CD8-positive, alpha-beta memory T cell (primary cell): ENCODE data around the gene FAM184A. TPM values are rescaled to one million over a fixed set of nuclear protein-coding genes. Genes with fewer than 3 reads are reported as not detected.

Experiments
- CTCF ChIA-PET: fragments of 350-600 bp; sonication (Branson Sonifier 250); formaldehyde crosslinking; loops from one replicate; lab custom pipeline; 2021; ENCODE audit warnings: antibody characterized with exemption; lab: Charles Lee
- POLR2A ChIA-PET: fragments of 350-600 bp; sonication (Branson Sonifier 250); formaldehyde crosslinking; loops from one replicate; lab custom pipeline; 2021; ENCODE audit warnings: antibody characterized with exemption; lab: Charles Lee
- DNase-seq, 5 donors: peaks; one replicate each; pipeline versions ENCODE4 v3.0.0 to v3.0.0-alpha.2; 2020 to 2022; ENCODE audit warnings: mixed read lengths in 1 of 5
- H3K27ac ChIP-seq: one replicate; pipeline ENCODE4 v1.7.0; 2013; ENCODE audit warnings: low read depth, mild to moderate bottlenecking, low read length, moderate library complexity
- H3K27me3 ChIP-seq: 2 replicates; pipeline ENCODE4 v1.7.0; 2013; ENCODE audit warnings: low read length, mild to moderate bottlenecking; ENCODE audit not compliant: insufficient read depth, poor library complexity, severe bottlenecking
- H3K36me3 ChIP-seq: 2 replicates; pipeline ENCODE4 v1.7.0; 2013; ENCODE audit warnings: mild to moderate bottlenecking, low read length, moderate library complexity; ENCODE audit not compliant: insufficient read depth
- H3K4me1 ChIP-seq: 2 replicates; pipeline ENCODE4 v1.7.0; 2013; ENCODE audit warnings: mild to moderate bottlenecking, low read length, moderate library complexity; ENCODE audit not compliant: insufficient read depth
- H3K4me3 ChIP-seq: 2 replicates; pipeline ENCODE4 v1.7.0; 2013; ENCODE audit warnings: mild to moderate bottlenecking, low read length
- H3K9me3 ChIP-seq: 2 replicates; pipeline ENCODE4 v1.7.0; 2013; ENCODE audit warnings: mild to moderate bottlenecking, low read length
- H3K27ac Mint-ChIP-seq, 8 donors: one replicate each; pipeline ENCODE4 v1.8.0; 2020 to 2021; ENCODE audit warnings: mixed read lengths in 8 of 8, mild to moderate bottlenecking in 6 of 8, inconsistent platforms in 3 of 8, moderate library complexity in 3 of 8
- H3K27me3 Mint-ChIP-seq, 2 donors: one replicate each; pipeline ENCODE4 v1.8.0; 2020 to 2021; ENCODE audit warnings: mixed read lengths in 2 of 2, mild to moderate bottlenecking in 1 of 2, moderate library complexity in 1 of 2
- H3K36me3 Mint-ChIP-seq, 3 donors: one replicate each; pipeline ENCODE4 v1.8.0; 2020 to 2021; ENCODE audit warnings: mixed read lengths in 3 of 3, inconsistent platforms in 1 of 3, mild to moderate bottlenecking in 1 of 3
- H3K4me1 Mint-ChIP-seq, 3 donors: one replicate each; pipeline ENCODE4 v1.8.0; 2020 to 2021; ENCODE audit warnings: mixed read lengths in 3 of 3, inconsistent platforms in 1 of 3, mild to moderate bottlenecking in 1 of 3
- H3K4me3 Mint-ChIP-seq, 7 donors: one replicate each; pipeline ENCODE4 v1.8.0; 2020 to 2021; ENCODE audit warnings: mixed read lengths in 7 of 7, mild to moderate bottlenecking in 6 of 7, moderate library complexity in 4 of 7, inconsistent platforms in 2 of 7
- H3K9me3 Mint-ChIP-seq, 5 donors: one replicate each; pipeline ENCODE4 v1.8.0; 2020 to 2022; ENCODE audit warnings: mixed read lengths in 5 of 5, mild to moderate bottlenecking in 3 of 5, moderate library complexity in 2 of 5, inconsistent platforms in 1 of 5
- polyA plus RNA-seq: library from polyadenylated mRNA; unstranded; fragments of 300-500 nt; fragmentation: Illumina TruSeq; gene quantifications from one replicate; pipeline ENCODE4 v1.2.3, GENCODE V29; 2021
- total RNA-seq, 2 experiments: library from RNA; stranded (reverse); gene quantifications; one replicate each; pipeline ENCODE4 v1.2.3, GENCODE V29; 2021

Gene FAM184A
- total and polyA plus RNA-seq, 3 experiments from 2014 or later = 0.85 to 2.2 (median 2.0) TPM

DNA sequence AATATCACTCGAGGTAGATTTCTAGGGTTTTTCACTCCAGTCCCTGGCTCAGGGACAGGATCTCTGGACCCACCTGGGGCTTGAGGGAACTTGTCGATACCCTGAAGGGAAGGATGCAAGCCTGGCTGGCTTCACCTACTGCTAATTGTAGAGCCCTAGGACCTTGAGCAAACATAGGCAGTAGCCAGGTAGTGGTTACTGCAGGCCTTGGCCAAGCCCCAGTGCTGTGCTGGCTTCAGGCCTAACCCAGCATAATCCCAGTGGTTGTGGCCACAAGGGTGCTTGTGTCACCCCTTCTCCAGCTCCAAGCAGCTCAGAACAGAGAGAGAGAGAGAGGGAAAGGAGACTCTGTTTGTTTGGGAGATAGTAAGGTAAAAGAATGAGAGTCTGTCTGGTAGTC, 137.7 kb downstream of the FAM184A start:
- no peak overlapping the region for H3K4me3 Mint-ChIP-seq
- Histone ChIP-seq H3K9me3 (peaks cover 6% of the 10 kb centered on the region), H3K4me1 (peaks cover 4% of the 10 kb centered on the region), H3K4me3 (no peak overlapping the region), H3K36me3 (no peaks in the 10 kb centered on the region), H3K27me3 (no peaks in the 10 kb centered on the region), H3K27ac (no peak overlapping the region)
- POLR2A ChIA-PET = no interaction called here
- peaks cover 20 to 40% (median 33%) of the 10 kb centered on the region in 5 donors for H3K9me3 Mint-ChIP-seq
- DNase-seq = no peak
- H3K27me3 Mint-ChIP-seq = no peaks in the 10 kb centered on the region
- H3K4me1 Mint-ChIP-seq = peaks cover 7 to 12% (median 12%) of the 10 kb centered on the region in 3 donors
- no peak overlapping the region for H3K27ac Mint-ChIP-seq
- peaks cover 10 to 55% (median 13%) of the 10 kb centered on the region in 3 donors for H3K36me3 Mint-ChIP-seq
- CTCF ChIA-PET = no interaction called here

DNA sequence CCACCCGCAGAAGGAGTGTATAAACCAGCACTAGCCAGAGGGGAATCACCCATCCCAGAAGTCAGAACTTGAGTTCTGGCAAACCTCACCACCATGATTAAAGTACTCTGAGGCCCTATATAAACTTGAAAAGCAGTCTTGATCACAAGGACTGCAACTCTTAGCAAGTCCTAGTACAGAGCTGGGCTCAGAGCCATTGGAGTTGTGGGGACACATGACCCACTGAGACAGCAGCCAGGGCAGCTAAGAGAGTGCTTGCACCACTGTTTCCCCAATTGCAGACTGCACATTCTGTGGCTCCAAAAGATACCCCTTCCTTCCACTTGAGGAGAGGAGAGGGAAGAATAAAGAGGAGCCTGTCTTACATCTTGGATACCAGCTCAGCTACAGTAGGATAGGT, 138.8 kb downstream of the FAM184A start:
- Histone ChIP-seq H3K4me1 (peaks cover 10% of the 10 kb centered on the region), H3K4me3 (no peak overlapping the region), H3K27me3 (no peaks in the 10 kb centered on the region), H3K27ac (no peak overlapping the region), H3K9me3 (peaks cover 2% of the 10 kb centered on the region), H3K36me3 (no peaks in the 10 kb centered on the region)
- no peak overlapping the region for H3K27ac Mint-ChIP-seq
- peaks cover 13 to 20% (median 19%) of the 10 kb centered on the region in 3 donors for H3K4me1 Mint-ChIP-seq
- H3K27me3 Mint-ChIP-seq = no peaks in the 10 kb centered on the region
- peaks cover 11 to 29% (median 22%) of the 10 kb centered on the region in 5 donors for H3K9me3 Mint-ChIP-seq
- ChIA-PET CTCF (no interaction called here), POLR2A (no interaction called here)
- H3K36me3 Mint-ChIP-seq = peaks cover 8 to 45% (median 16%) of the 10 kb centered on the region in 3 donors
- DNase-seq = no peak
- H3K4me3 Mint-ChIP-seq = no peak overlapping the region

DNA sequence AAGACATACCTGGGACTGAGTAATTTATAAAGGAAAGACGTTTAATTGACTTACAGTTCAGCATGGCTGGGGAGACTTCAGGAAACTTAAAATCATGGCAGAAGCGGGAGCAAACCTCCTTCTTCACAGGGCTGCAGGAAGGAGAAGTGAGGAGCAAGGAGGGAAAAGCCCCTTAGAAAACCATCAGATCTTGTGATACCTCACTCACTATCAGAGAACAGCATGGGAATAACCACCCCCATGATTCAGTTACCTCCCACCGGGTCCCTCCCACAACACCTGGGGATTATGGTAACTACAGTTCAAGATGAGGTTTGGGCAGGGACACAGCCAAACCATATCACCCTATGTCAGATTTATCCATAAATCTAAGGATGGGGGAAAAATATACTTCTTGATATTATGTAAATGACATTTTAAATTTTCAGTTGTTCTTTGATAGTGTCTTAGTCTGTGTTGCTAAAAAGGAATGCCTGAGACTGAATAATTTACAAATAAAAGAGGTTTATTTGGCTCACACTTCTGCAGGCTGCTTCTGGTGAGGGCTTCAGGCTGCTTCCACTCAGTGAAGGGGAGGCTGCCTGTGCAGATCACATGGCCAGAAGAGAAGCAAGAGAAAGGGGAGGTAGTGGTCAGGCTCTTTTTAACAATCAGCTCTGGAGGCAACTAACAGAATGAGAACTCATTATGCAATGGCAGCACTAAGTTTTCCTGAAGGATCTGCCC, 142.3 kb downstream of the FAM184A start:
- Mint-ChIP-seq H3K4me3 (peak overlapping the region in 5 of 7 donors; percentile 1 to 93 (median 89)), H3K4me1 (peaks cover 25 to 46% (median 44%) of the 10 kb centered on the region in 3 donors), H3K27me3 (no peaks in the 10 kb centered on the region), H3K27ac (peak overlapping the region in 5 of 8 donors; percentile 40 to 92 (median 89)), H3K36me3 (peaks cover 10 to 28% (median 26%) of the 10 kb centered on the region in 3 donors), H3K9me3 (peaks cover 0 to 11% (median 0%) of the 10 kb centered on the region in 5 donors)
- Histone ChIP-seq H3K27ac (no peak overlapping the region), H3K4me1 (peaks cover 18% of the 10 kb centered on the region), H3K27me3 (no peaks in the 10 kb centered on the region), H3K9me3 (no peaks in the 10 kb centered on the region), H3K4me3 (no peak overlapping the region), H3K36me3 (peaks cover 8% of the 10 kb centered on the region)
- no peak for DNase-seq
- POLR2A ChIA-PET = interaction anchor here (1.1 to 1.7 kb wide), 2 partner anchors 28 to 42 kb away, joined by 4 to 21 read pairs; partner anchors contain the start of gene ASF1A
- CTCF ChIA-PET = interaction anchor here (1.4 to 2.1 kb wide), 2 partner anchors 139 to 175 kb away, joined by 5 read pairs; no protein-coding TSS in a partner anchor

DNA sequence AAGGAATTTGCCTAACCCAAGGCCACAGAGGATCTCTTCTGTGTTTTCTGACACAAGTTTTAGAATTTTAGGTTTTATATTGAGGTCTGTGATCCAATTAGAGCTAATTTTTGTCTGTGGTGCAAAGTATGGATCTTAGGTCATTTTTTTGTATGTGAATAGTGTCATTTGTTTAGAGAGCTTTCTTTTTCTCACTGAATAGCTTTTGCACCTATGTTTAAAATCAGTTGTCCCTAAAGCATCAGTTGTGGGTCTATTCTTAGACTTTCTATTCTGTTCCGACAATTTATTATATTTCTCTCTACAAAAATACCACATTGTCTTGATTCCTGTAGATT, 143.2 kb downstream of the FAM184A start:
- no peaks in the 10 kb centered on the region for H3K9me3 ChIP-seq
- H3K27ac Mint-ChIP-seq = peak overlapping the region; percentile 84 to 94 (median 90)
- no peaks in the 10 kb centered on the region for H3K27me3 Mint-ChIP-seq
- H3K9me3 Mint-ChIP-seq = peaks cover 0 to 5% (median 0%) of the 10 kb centered on the region in 5 donors
- DNase-seq = no peak
- peaks cover 26 to 53% (median 52%) of the 10 kb centered on the region in 3 donors for H3K4me1 Mint-ChIP-seq
- ChIA-PET POLR2A (interaction anchor here (1.0 to 1.7 kb wide), 5 partner anchors 27 to 284 kb away, joined by 3 to 21 read pairs (median 4); partner anchors contain the start of genes ASF1A and CEP85L), CTCF (interaction anchor here (1.4 to 2.1 kb wide), 4 partner anchors 41 to 175 kb away, joined by 4 to 5 read pairs (median 5); partner anchors contain the start of gene ASF1A)
- H3K27me3 ChIP-seq = no peaks in the 10 kb centered on the region
- peak overlapping the region; percentile 96 for H3K4me3 ChIP-seq
- H3K4me3 Mint-ChIP-seq = peak overlapping the region; percentile 86 to 97 (median 89)
- H3K4me1 ChIP-seq = peaks cover 18% of the 10 kb centered on the region
- peaks cover 16 to 36% (median 30%) of the 10 kb centered on the region in 3 donors for H3K36me3 Mint-ChIP-seq
- peak overlapping the region; percentile 97 for H3K27ac ChIP-seq
- H3K36me3 ChIP-seq = peaks cover 8% of the 10 kb centered on the region

DNA sequence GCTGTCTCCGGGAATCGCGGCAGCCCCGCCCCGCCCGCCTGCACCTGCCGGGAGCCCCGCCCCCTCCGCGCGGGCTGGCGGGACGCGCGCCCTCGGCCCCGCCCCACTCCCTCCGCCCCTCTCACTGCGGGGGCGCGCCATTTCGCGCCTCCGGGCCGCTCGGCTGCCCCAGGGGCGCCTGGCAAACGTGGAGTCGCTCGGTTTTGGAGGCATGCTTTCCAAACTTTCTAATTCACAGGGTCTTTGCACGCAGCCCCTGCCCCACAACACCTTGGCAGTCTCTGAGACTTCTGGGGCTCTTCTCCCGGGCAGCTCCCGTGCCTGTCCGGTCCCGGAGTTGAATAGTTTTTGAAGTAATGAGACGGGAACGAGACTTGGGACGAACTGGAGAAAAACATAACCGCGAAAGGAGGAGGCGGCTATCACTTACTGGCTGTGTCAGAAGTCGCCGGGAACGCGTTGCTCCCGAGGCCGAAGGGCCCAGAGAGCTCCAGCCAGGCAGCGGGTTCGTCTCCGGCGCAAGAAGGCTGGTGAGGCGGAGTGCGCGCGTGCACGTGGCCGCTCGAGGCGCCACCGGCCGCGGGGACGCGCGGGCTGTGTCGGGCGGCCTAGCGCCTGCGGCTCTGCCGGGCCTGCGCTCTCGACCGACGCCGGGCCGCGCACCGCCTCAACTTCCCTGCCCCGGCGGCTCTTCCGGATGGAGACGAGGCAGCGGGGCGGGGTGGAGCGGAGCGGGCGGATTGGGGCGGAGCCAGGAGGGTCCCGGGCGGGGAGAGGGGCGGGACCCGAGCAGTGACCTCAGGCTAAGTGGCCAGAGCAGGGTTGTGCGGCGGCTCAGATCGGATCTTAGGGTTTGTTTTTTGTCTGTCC, 143.8 kb downstream of the FAM184A start, which contains the start of gene MCM9:
MCM9 (minus strand) TSS at position 699 of the 870 bp plus-strand sequence. CDS start 3,436 bp downstream, outside the sequence.
- Histone ChIP-seq H3K36me3 (peaks cover 8% of the 10 kb centered on the region), H3K9me3 (no peaks in the 10 kb centered on the region), H3K4me1 (peaks cover 18% of the 10 kb centered on the region), H3K27me3 (no peaks in the 10 kb centered on the region), H3K27ac (peak within 1 kb of the TSS; percentile 97), H3K4me3 (peak within 1 kb of the TSS; percentile 96)
- peak; percentile 84 to 88 (median 87) for DNase-seq
- Mint-ChIP-seq H3K36me3 (peaks cover 14 to 37% (median 28%) of the 10 kb centered on the region in 3 donors), H3K27me3 (no peaks in the 10 kb centered on the region), H3K27ac (peak within 1 kb of the TSS; percentile 89 to 94 (median 92)), H3K9me3 (peaks cover 0 to 5% (median 0%) of the 10 kb centered on the region in 5 donors), H3K4me3 (peak within 1 kb of the TSS; percentile 86 to 97 (median 89)), H3K4me1 (peaks cover 26 to 53% (median 52%) of the 10 kb centered on the region in 3 donors)
- POLR2A ChIA-PET = interaction anchor here (0.5 to 1.7 kb wide), 11 partner anchors 27 to 283 kb away, joined by 3 to 21 read pairs (median 3); partner anchors contain the start of genes ASF1A and CEP85L
- CTCF ChIA-PET = interaction anchor here (1.4 to 2.1 kb wide), 5 partner anchors 38 to 176 kb away, joined by 4 to 5 read pairs (median 5); partner anchors contain the start of gene ASF1A

DNA sequence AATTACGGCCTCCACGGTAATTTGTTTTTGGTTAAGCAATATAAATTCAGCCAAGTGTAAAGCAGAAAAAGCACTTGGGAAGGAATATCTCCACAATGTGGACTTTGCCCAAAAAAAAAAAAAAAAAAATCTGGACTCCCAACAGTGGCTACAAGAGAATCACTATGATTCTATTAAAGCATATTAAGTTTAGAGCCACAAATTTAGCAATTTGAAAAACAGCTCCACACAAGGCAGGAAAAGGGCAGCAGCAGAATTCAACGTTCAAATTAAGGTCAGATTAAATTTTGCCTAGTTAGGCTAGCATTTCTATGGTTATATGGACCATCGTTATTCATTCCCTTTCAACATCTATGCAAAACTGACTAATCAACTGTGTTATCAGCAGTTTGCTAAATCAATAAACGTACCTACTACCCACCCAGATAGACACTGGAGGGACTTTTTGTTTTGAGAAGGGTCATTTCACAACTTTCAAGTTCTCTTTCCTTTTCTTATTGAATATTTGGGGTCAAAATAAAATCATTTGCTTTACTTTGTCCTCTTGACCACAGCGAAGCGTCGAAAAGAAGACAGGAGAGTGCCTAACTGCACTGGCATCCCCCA, 144.5 kb downstream of the FAM184A start:
- ChIA-PET POLR2A (interaction anchor here (0.5 to 1.7 kb wide), 7 partner anchors 34 to 137 kb away, joined by 3 to 21 read pairs (median 3); partner anchors contain the start of gene ASF1A), CTCF (interaction anchor here (1.4 to 2.1 kb wide), 3 partner anchors 37 to 137 kb away, joined by 4 to 5 read pairs (median 5); partner anchors contain the start of gene ASF1A)
- Histone ChIP-seq H3K36me3 (peaks cover 8% of the 10 kb centered on the region), H3K4me1 (peaks cover 18% of the 10 kb centered on the region), H3K9me3 (no peaks in the 10 kb centered on the region), H3K27me3 (no peaks in the 10 kb centered on the region), H3K4me3 (peak overlapping the region; percentile 96), H3K27ac (peak overlapping the region; percentile 97)
- H3K4me3 Mint-ChIP-seq = peak overlapping the region; percentile 86 to 97 (median 89)
- H3K27ac Mint-ChIP-seq = peak overlapping the region; percentile 82 to 94 (median 91)
- peaks cover 8 to 44% (median 21%) of the 10 kb centered on the region in 3 donors for H3K36me3 Mint-ChIP-seq
- no peak for DNase-seq
- H3K27me3 Mint-ChIP-seq = no peaks in the 10 kb centered on the region
- peaks cover 0 to 2% (median 0%) of the 10 kb centered on the region in 5 donors for H3K9me3 Mint-ChIP-seq
- H3K4me1 Mint-ChIP-seq = peaks cover 26 to 57% (median 52%) of the 10 kb centered on the region in 3 donors

DNA sequence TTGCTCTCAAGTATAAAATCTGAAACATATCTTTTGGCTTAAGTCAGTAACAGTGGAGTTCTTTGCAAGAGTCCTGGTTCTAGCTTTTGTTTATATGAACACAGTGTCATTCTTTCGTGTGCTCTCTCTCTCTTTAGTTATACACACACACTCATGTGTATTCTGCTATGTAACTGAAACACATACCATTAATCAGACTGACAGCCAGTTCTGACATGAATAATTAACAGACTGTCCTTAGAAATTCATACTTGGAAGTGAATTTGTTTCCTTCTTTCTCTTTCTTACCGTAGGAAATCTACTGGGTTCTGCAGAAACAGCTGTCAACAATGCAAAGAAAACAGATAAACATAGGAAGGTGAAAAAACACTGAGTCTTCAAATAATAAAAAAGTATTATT, 146.0 kb downstream of the FAM184A start:
- peaks cover 0 to 2% (median 0%) of the 10 kb centered on the region in 5 donors for H3K9me3 Mint-ChIP-seq
- Histone ChIP-seq H3K9me3 (no peaks in the 10 kb centered on the region), H3K36me3 (peaks cover 8% of the 10 kb centered on the region), H3K27me3 (no peaks in the 10 kb centered on the region), H3K27ac (no peak overlapping the region), H3K4me1 (peaks cover 18% of the 10 kb centered on the region), H3K4me3 (no peak overlapping the region)
- POLR2A ChIA-PET = no interaction called here
- H3K4me3 Mint-ChIP-seq = peak overlapping the region in 1 of 7 donors; percentile 7
- H3K36me3 Mint-ChIP-seq = peaks cover 10 to 49% (median 18%) of the 10 kb centered on the region in 3 donors
- no peak for DNase-seq
- no peaks in the 10 kb centered on the region for H3K27me3 Mint-ChIP-seq
- H3K4me1 Mint-ChIP-seq = peaks cover 29 to 65% (median 55%) of the 10 kb centered on the region in 3 donors
- no peak overlapping the region for H3K27ac Mint-ChIP-seq
- CTCF ChIA-PET = no interaction called here
